Mammary microvascular endothelial cell (primary cell): ENCODE measurements around the gene FCER1A. TPM values are rescaled to one million over a fixed set of nuclear protein-coding genes. Genes with fewer than 3 reads are reported as not detected.

Experiments
- total RNA-seq: library from RNA; depleted of rRNA; stranded (reverse); fragments of >200 nt; gene quantifications from 2 replicates; pipeline ENCODE4 v1.2.3, GENCODE V29; 2015

FCER1A gene
- total RNA-seq, result not detected in 2 replicates

GRCh38 chr1:159302095-159302494 is at the start of gene FCER1A:
Gene FCER1A (plus strand): TSS chr1:159302336. CDS start chr1:159302365, 29 bp downstream.

Other genes starting within 250 kb of the FCER1A start
- gene AIM2, start 225.6 kb upstream of the FCER1A start, total RNA-seq, result not detected in 2 replicates
- gene CADM3, start 130.7 kb upstream of the FCER1A start, total RNA-seq, result 0.30 TPM in 1 of 2 replicates, not detected in the other
- not detected in 2 replicates for gene ACKR1, start 97.5 kb upstream of the FCER1A start, total RNA-seq
- not detected in 2 replicates for gene OR10J4, start 129.9 kb downstream of the FCER1A start, total RNA-seq
- gene OR10J1, start 137.4 kb downstream of the FCER1A start, total RNA-seq, result not detected in 2 replicates
- gene OR10J5, start 233.7 kb downstream of the FCER1A start, total RNA-seq, result not detected in 2 replicates